NCI-H446 treated with DMSO at 0.1 percent for 48 hours (cell line): ENCODE measurements around the gene USP11.

Experiments used
- DNase-seq: peaks from one replicate; lab custom pipeline; 2025; lab: John Stamatoyannopoulos, UW

Gene USP11

GRCh38 chrX:47232803-47233332, at the start of gene USP11:
Gene USP11, plus strand, starts transcription at chrX:47233009. Its CDS starts 35 bp downstream, at chrX:47233044.
- peak; percentile 9 for DNase-seq

DNA sequence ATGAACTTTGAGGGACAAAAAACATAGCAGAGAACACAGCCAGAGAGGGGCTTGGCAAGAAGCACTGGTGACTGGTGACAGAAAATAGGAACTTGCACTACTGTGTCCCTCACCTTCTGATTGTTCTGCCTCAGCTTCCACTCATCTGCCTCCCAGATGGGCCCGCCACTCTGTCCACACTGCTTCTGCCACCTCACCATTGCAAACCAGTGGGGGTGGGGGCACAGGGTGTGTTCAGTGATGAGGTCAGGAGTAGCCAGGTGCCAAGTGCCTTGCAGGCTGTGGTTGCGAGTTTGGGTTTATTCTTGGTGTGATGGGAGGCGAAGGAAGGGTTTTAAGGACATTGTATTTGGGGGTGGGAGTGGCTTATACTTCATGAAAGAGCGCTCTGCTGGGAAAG, 48.3 kb upstream of the USP11 start:
- no peak for DNase-seq

- no peak for DNase-seq
Observed at GRCh38 chrX:47185241-47185640, 47.6 kb upstream of the USP11 start.

- DNase-seq: no peak
Observed at GRCh38 chrX:47186096-47186740, 46.6 kb upstream of the USP11 start.

- DNase-seq: no peak
Observed at GRCh38 chrX:47187106-47187677, 45.6 kb upstream of the USP11 start.

GRCh38 chrX:47189906-47190305, 42.9 kb upstream of the USP11 start:
- DNase-seq: no peak

DNA sequence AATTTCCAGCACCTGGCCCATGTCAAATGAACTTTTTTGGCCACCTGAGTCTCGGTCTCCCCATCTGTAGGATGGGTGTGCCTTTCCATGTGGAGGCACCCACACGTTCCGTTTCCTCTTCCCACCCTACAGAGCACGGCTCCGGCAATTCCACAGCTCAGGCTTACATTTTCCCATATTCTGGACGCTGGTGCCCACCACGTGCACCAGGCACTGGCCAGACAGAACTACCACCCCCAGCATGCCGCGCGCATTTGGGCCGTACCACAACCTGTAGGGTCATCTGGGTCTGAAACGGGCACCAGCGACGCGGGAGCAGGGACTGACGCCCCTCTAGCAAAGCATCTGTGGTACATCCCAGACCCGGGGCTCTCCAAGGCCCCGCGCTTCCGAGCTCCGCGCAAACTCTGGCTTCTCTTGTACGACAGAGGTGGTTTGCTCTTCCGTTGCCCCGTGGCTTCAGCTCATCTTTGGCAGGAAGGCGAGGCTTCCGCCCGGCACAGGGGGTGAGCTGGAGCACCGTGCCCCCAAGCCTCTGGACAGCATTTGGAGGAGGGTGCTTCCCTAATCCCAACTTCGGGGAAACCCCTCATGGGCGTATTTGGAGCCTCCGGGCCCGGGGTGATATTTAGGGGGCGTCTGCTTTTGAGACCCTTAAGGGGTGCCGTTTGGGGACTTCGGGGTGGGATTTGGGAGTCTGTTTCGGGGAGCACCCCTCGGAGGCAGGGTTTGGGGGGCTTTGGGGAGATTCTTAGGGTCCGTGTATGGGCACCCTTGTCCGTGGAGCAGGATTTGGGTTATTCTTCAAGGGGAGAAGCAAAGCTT, 42.2 kb upstream of the USP11 start:
- DNase-seq: peak; percentile 86

DNA sequence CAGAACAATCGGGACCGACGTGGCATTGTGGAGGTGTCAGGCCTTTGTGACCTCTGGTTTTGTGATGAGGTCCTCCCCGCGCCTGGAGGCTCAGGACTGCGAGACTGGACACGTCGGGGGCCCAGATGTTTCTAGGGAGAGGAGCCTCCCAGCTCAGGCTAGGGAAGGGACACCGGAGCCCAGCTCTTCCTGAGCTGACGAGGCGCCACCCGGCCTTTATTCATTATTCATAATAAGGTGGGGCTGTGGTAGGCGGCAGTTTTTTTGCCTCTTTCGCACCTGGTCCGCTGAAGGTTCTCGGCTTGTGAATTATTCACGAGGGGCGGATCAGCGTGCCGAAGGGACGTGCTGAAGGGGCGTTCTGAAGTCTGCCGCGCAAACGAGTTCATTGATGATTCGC, 41.5 kb upstream of the USP11 start:
- DNase-seq: no peak

DNA sequence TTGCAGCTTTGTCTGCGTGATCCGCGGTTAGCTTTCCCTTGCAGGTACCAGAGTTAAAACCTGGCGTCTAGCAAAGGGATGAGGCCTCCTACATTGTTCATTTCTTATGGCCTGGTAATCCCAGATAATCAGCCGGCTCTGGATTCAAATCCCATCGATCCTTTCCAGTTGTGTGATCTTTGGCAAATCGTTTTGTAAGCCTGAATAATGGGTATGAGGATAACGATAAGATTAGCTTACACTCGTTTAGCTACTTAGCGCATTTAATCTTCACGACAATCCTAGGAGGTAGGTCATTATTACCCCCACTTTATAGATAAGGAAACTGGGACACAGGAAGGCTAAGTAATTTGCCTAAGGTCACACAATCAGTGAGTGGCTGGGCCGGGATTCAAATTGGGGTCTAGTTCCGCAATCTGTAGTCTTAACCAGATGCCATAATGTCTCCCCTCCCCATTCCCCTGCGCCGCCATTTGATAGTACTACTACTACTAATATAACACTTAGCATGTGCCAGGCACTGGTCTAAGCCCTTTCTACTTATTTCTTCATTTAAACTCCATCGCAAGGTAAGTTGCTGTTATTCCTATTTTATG, 40.9 kb upstream of the USP11 start:
- DNase-seq: no peak

GRCh38 chrX:47193475-47194193, 39.2 kb upstream of the USP11 start, which contains the start of gene UBA1:
Gene UBA1, plus strand, starts transcription at chrX:47193829. Its CDS starts 4,974 bp downstream, at chrX:47198803.
- peak; percentile 86 for DNase-seq

GRCh38 chrX:47194194-47194787, 38.5 kb upstream of the USP11 start:
- DNase-seq: no peak

- no peak for DNase-seq
Observed at GRCh38 chrX:47196098-47196497, 36.7 kb upstream of the USP11 start.

DNA sequence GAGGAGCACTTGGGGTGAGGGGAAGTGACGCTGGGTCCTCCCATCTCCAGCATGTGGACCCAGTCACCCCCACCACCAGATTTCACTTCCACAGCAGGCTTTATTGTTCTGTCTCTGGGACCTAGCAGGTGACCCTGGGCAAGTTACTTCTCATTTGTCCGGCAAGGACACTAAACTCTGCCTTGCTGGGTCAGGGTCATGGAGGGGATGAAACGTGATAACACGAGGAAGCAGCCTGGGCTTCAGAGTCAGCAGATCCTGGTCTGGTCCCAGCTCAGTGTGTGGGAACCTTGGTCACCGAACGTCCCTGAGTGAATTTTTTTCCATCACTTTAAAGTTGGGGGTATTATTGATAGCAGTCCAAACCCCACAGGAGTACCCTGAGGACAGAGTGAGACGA, 35.3 kb upstream of the USP11 start:
- DNase-seq: no peak

DNA sequence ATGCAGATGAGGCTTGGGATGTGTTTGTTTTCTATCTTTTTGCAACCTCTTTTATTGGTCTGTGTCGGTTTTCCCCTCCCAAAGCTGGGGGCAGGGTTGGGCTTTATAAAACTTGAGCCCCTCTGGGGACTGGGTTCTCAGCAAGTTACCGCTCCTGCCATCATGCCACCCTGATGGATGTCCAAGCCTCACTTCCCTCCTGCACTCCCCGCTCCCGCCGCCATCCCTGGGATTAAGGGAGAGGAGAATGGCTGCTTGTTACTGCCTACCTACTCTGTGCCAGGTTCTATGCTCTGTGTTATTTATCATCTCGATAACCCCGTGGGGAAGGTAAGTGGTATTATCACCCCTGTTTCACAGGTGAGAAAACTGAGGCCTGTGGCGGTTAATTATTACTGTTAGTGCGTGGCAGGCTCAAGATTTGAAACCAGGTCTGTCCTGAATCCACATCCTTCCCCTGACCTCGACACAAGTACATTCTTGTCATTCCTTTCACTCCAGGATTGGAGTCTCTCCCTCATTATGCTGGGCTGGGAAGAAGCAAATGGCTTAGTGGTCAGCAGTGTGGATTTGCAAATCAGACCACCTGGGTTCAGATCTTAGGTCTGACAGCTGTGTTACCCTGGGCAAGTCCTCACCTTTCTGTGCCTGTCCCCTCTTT, 34.7 kb upstream of the USP11 start:
- DNase-seq: no peak

DNA sequence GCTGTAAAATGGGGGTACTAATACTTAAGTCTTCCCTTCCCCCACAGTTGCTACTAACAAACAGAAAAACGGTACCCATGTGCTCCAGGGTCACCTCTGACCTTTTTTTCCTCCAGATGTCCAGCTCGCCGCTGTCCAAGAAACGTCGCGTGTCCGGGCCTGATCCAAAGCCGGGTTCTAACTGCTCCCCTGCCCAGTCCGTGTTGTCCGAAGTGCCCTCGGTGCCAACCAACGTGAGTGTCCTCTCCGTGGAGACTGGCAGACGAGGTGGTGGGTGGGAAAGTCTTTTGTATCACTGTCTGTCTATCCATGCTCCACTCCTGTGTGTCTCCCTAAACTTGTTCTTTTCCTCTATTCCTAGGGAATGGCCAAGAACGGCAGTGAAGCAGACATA, 34.1 kb upstream of the USP11 start:
- no peak for DNase-seq

DNA sequence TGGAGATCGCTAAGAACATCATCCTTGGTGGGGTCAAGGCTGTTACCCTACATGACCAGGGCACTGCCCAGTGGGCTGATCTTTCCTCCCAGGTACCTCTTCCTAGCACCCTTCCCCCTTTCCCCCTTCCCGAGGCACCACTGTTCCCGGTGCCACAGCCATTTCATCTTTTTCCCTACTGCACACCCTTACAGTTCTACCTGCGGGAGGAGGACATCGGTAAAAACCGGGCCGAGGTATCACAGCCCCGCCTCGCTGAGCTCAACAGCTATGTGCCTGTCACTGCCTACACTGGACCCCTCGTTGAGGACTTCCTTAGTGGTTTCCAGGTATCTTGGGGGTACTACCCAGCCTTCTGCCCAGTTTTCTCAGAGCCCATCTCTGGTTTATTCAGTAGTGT, 33.5 kb upstream of the USP11 start:
- DNase-seq: no peak

DNA sequence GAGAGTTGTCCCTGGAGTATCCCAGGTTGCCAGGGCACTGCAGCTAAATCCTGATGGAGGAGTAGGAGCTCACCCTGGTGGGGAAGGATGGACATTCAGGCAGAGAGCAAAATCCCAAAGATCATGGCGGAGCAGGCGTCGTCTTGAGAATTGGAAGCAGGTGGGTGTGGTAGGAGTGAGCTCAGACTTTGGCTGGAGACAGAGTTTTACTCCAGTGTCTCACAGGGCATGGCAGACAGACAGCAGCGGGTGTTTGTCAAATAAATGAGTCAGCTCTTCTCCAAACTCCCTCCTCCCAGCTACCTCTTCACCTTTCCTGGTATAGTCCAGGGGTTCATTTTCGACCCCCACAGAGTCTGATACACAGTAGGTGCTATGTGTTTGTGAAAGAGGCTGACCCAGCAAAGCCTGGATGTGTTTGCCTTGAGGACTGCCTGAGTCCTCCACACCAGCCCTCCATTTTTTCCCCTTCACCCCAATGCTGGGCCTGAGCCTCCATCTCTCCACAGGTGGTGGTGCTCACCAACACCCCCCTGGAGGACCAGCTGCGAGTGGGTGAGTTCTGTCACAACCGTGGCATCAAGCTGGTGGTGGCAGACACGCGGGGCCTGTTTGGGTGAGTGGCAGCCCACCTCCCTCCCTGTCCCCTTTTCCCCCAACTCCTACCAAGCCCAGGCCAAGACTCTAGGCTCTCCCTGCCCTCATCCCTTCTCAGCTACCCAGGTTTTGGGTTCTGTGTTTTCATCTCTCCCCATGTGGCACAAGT, 32.2 kb upstream of the USP11 start:
- DNase-seq: no peak

DNA sequence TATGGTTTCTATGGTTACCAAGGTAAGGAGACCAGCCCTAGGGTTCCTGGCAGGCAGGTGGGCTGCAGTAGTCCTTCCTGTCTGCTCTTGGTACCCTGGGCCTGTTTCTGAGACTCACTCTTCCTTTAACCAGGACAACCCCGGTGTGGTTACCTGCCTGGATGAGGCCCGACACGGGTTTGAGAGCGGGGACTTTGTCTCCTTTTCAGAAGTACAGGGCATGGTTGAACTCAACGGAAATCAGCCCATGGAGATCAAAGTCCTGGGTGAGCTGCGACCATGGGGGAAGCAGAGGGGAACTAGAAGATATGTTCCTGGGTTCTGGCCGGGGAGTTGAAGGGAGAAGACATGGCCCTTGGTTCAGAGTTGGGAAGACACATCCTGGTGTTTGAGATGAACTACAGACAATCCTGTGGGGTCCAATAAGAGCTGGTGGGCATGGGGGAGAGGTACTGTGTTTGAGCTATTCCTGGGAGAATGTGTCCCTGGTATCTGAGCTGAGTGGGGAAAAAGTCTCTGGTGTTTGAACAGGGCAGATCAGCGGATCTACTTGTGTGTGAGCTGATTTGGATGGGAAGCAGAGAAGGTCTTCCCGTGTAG, 31.4 kb upstream of the USP11 start:
- no peak for DNase-seq

DNA sequence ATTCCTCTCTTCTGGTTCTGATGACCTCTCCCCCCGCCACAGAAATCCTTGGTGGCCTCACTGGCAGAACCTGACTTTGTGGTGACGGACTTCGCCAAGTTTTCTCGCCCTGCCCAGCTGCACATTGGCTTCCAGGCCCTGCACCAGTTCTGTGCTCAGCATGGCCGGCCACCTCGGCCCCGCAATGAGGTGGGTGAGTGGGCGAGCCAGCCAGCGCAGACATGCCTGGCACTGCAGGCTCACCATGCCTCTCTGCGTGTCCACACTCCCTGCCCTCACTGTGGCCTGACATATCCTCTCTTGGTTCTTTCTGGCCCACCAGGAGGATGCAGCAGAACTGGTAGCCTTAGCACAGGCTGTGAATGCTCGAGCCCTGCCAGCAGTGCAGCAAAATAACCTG, 30.5 kb upstream of the USP11 start:
- DNase-seq: no peak

DNA sequence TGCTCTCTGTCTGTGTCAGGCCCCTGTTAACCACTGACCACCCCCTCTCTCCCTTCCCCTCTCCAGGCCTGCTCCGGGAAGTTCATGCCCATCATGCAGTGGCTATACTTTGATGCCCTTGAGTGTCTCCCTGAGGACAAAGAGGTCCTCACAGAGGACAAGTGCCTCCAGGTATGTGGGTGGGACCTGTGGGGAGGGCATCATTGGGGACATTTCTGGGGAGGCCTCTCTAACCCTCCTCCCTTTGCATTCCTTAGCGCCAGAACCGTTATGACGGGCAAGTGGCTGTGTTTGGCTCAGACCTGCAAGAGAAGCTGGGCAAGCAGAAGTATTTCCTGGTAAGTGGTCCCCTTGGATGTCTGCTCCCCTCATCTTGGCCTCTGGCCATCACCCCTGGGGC, 29.9 kb upstream of the USP11 start:
- DNase-seq: no peak
